Measurements from ENCODE around the gene C1QTNF9. TPM values are rescaled to one million over a fixed set of nuclear protein-coding genes. Genes with fewer than 3 reads are reported as not detected.
"Not testable (repeated sequence)": the region's sequence is repeated elsewhere in the genome, so short reads cannot be mapped to it uniquely, and the experiment has no call there.

The C1QTNF9 gene
- total RNA-seq, 1 donor from 2014 or later: not detected

GRCh38 chr13:24355103-24355502 is 45.7 kb downstream of the C1QTNF9 start:
- TF ChIP-seq, protein P1, sequence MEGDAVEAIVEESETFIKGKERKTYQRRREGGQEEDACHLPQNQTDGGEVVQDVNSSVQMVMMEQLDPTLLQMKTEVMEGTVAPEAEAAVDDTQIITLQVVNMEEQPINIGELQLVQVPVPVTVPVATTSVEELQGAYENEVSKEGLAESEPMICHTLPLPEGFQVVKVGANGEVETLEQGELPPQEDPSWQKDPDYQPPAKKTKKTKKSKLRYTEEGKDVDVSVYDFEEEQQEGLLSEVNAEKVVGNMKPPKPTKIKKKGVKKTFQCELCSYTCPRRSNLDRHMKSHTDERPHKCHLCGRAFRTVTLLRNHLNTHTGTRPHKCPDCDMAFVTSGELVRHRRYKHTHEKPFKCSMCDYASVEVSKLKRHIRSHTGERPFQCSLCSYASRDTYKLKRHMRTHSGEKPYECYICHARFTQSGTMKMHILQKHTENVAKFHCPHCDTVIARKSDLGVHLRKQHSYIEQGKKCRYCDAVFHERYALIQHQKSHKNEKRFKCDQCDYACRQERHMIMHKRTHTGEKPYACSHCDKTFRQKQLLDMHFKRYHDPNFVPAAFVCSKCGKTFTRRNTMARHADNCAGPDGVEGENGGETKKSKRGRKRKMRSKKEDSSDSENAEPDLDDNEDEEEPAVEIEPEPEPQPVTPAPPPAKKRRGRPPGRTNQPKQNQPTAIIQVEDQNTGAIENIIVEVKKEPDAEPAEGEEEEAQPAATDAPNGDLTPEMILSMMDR (IDR thresholded peaks at IDR 0.05; ENCODE audit: unreplicated experiment): no peak
- no peak overlapping the region for H3K4me3 Mint-ChIP-seq
- no peaks in the 10 kb centered on the region for H3K4me1 Mint-ChIP-seq
- H3K27ac Mint-ChIP-seq: no peak overlapping the region
- no peaks in the 10 kb centered on the region for H3K36me3 Mint-ChIP-seq
- no peaks in the 10 kb centered on the region for H3K9me3 Mint-ChIP-seq
- H3K27me3 Mint-ChIP-seq (ENCODE audit: low read depth): peaks cover 10% of the 10 kb centered on the region
- no peak for DNase-seq (ENCODE audit: low spot score in 2 of 2, unreplicated experiment in 2 of 2)

DNA sequence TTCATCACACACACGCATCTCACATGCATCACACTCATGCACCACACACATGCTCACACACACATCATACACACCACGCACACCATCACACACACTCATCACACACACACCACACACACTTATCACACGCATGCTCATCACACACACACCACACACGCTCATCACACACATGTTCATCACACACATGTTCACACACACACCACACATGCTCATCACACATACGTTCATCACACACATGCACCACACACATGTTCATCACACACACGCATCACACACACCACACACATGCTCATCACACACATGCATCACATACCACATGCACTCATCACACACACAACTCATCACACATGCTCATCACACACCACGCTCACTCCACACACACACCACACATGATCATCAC is 46.9 kb downstream of the C1QTNF9 start:
- Mint-ChIP-seq H3K36me3 (no peaks in the 10 kb centered on the region), H3K9me3 (no peaks in the 10 kb centered on the region)

DNA sequence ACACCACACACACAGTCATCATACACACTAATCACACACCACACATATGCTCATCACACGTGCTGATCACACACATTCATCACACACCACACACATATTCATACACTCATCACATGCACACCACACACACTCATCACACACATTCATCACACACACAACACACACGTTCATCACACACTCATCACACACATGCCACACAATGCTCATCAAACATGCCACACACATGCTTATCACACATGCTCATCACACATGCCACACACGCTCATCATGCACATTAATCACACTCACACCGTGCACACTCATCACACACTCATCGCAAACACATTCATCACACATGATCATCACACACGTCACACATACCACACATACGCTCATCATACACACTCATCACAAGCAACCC is 47.5 kb downstream of the C1QTNF9 start:
- Mint-ChIP-seq H3K4me3 (no peak overlapping the region), H3K9me3 (no peaks in the 10 kb centered on the region), H3K27ac (no peak overlapping the region), H3K27me3 (ENCODE audit: low read depth) (peaks cover 8% of the 10 kb centered on the region), H3K4me1 (no peaks in the 10 kb centered on the region), H3K36me3 (no peaks in the 10 kb centered on the region)
- TF ChIP-seq, protein P1 (IDR thresholded peaks at IDR 0.05; ENCODE audit: unreplicated experiment): no peak
- DNase-seq (ENCODE audit: low spot score in 2 of 2, unreplicated experiment in 2 of 2): no peak

More for the DNA sequence above, 46.9 kb downstream of the C1QTNF9 start:
- H3K4me3 Mint-ChIP-seq: no peak overlapping the region
- H3K27ac Mint-ChIP-seq: no peak overlapping the region
- H3K4me1 Mint-ChIP-seq: no peaks in the 10 kb centered on the region
- TF ChIP-seq, protein P1 (IDR thresholded peaks at IDR 0.05; ENCODE audit: unreplicated experiment): no peak
- peaks cover 10% of the 10 kb centered on the region for H3K27me3 Mint-ChIP-seq (ENCODE audit: low read depth)
- DNase-seq (ENCODE audit: low spot score in 2 of 2, unreplicated experiment in 2 of 2): no peak

- no peak for DNase-seq (ENCODE audit: low spot score in 2 of 2, unreplicated experiment in 2 of 2)
- peaks cover 5% of the 10 kb centered on the region for H3K27me3 Mint-ChIP-seq (ENCODE audit: low read depth)
- H3K9me3 Mint-ChIP-seq: no peaks in the 10 kb centered on the region
- no peak overlapping the region for H3K27ac Mint-ChIP-seq
- H3K4me1 Mint-ChIP-seq: no peaks in the 10 kb centered on the region
- TF ChIP-seq, protein P1 (IDR thresholded peaks at IDR 0.05; ENCODE audit: unreplicated experiment): no peak
- H3K4me3 Mint-ChIP-seq: no peak overlapping the region
- H3K36me3 Mint-ChIP-seq: no peaks in the 10 kb centered on the region
Measured at GRCh38 chr13:24357756-24358155, 48.4 kb downstream of the C1QTNF9 start.

- H3K4me1 Mint-ChIP-seq; H3K27me3 Mint-ChIP-seq (ENCODE audit: low read depth); H3K36me3 Mint-ChIP-seq; H3K9me3 Mint-ChIP-seq; H3K27ac Mint-ChIP-seq; H3K4me3 Mint-ChIP-seq; DNase-seq (ENCODE audit: low spot score in 2 of 2, unreplicated experiment in 2 of 2): not testable (repeated sequence)
Measured at GRCh38 chr13:24358836-24359235, 49.5 kb downstream of the C1QTNF9 start.

- not testable (repeated sequence) for DNase-seq (ENCODE audit: low spot score in 2 of 2, unreplicated experiment in 2 of 2); H3K9me3 Mint-ChIP-seq; H3K36me3 Mint-ChIP-seq; H3K27ac Mint-ChIP-seq; H3K27me3 Mint-ChIP-seq (ENCODE audit: low read depth); H3K4me3 Mint-ChIP-seq; H3K4me1 Mint-ChIP-seq
Measured at GRCh38 chr13:24359252-24359651, 49.9 kb downstream of the C1QTNF9 start.

DNA sequence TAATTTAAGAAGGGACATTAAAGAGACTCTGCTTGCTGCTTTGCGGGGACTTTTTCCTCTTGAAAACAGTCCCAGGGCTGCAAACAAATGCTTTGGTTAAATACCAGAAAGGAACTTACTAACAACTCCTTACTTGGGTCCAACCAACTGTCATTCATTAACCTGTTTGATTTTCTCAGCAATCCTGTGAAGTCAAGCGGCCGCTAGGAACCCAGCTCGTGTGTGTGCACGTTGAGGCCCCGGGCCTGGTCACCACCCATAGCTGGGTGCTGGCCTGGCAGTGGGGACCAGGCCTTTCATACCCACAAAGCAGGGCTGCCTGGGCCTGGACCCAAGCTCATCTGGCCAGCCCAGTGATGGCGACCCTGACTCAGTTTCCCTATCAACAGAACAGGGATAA is 50.7 kb downstream of the C1QTNF9 start:
- Mint-ChIP-seq H3K4me3 (no peak overlapping the region), H3K9me3 (no peaks in the 10 kb centered on the region), H3K36me3 (no peaks in the 10 kb centered on the region), H3K27me3 (ENCODE audit: low read depth) (no peaks in the 10 kb centered on the region), H3K4me1 (no peaks in the 10 kb centered on the region), H3K27ac (no peak overlapping the region)
- TF ChIP-seq, protein P1 (IDR thresholded peaks at IDR 0.05; ENCODE audit: unreplicated experiment): no peak
- no peak for DNase-seq (ENCODE audit: low spot score in 2 of 2, unreplicated experiment in 2 of 2)

Data from mesothelial cell of epicardium (in vitro differentiated cells).